CD4-positive, alpha-beta T cell (primary cell): Measurements from ENCODE around the gene VSTM1. TPM values are rescaled to one million over a fixed set of nuclear protein-coding genes. Genes with fewer than 3 reads are reported as not detected.

Experiments used
- ATAC-seq: fragments of 200-7000 bp; cut with Tn5 transposase; one replicate; pipeline ENCODE4 v1.10.0; 2022; ENCODE audit warnings: mild to moderate bottlenecking; ENCODE audit not compliant: poor library complexity
- CTCF ChIA-PET: fragments of 350-600 bp; sonication (Branson Sonifier 250); formaldehyde crosslinking; loops from one replicate; lab custom pipeline; 2021; ENCODE audit warnings: antibody characterized with exemption, inconsistent platforms; lab: Charles Lee
- POLR2A ChIA-PET: fragments of 350-600 bp; sonication (Branson Sonifier 250); formaldehyde crosslinking; loops from one replicate; lab custom pipeline; 2021; ENCODE audit warnings: antibody characterized with exemption, inconsistent platforms; lab: Charles Lee
- DNase-seq, 14 experiments: peaks; one replicate each; pipeline ENCODE4 v3.0.0-alpha.2; 2013 to 2020; ENCODE audit warnings: mixed read lengths in 2 of 14
- H3K27ac ChIP-seq, 2 donors: one replicate each; pipeline versions ENCODE4 v1.5.1 to v1.7.0; 2013; ENCODE audit warnings: low read length in 2 of 2, low read depth in 1 of 2, mild to moderate bottlenecking in 1 of 2
- H3K27me3 ChIP-seq, 2 experiments: 1 replicate in 1 of 2; 2 replicates in 1 of 2; pipeline versions ENCODE4 v1.6.1 to v1.7.0; 2013; ENCODE audit warnings: low read length in 2 of 2, control low read depth in 1 of 2, mild to moderate bottlenecking in 1 of 2, moderate library complexity in 1 of 2; ENCODE audit not compliant: insufficient read depth in 2 of 2, control insufficient read depth in 1 of 2
- H3K36me3 ChIP-seq: one replicate; pipeline ENCODE4 v1.6.1; 2013; ENCODE audit warnings: low read length, control low read depth; ENCODE audit not compliant: insufficient read depth
- H3K4me1 ChIP-seq: one replicate; pipeline ENCODE4 v1.6.1; 2013; ENCODE audit warnings: low read length, control low read depth; ENCODE audit not compliant: insufficient read depth
- H3K4me3 ChIP-seq: one replicate; pipeline ENCODE4 v1.5.1; 2013; ENCODE audit warnings: mild to moderate bottlenecking, low read length, moderate library complexity
- H3K9me3 ChIP-seq, 2 experiments: 1 replicate in 1 of 2; 2 replicates in 1 of 2; pipeline versions ENCODE4 v1.6.1 to v1.7.0; 2013; ENCODE audit warnings: low read length in 2 of 2, mild to moderate bottlenecking in 2 of 2, control low read depth in 1 of 2, moderate library complexity in 1 of 2; ENCODE audit not compliant: control insufficient read depth in 1 of 2, insufficient read depth in 1 of 2
- H3K27ac Mint-ChIP-seq: one replicate; pipeline ENCODE4 v1.8.0; 2020; ENCODE audit warnings: mixed read lengths
- H3K27me3 Mint-ChIP-seq: one replicate; pipeline ENCODE4 v1.8.0; 2021; ENCODE audit warnings: mixed read lengths
- H3K36me3 Mint-ChIP-seq: one replicate; pipeline ENCODE4 v1.8.0; 2021; ENCODE audit warnings: low read depth, mixed read lengths
- H3K4me1 Mint-ChIP-seq: one replicate; pipeline ENCODE4 v1.8.0; 2021; ENCODE audit warnings: low read depth, mixed read lengths
- H3K4me3 Mint-ChIP-seq: one replicate; pipeline ENCODE4 v1.8.0; 2020; ENCODE audit warnings: mild to moderate bottlenecking, mixed read lengths
- H3K9me3 Mint-ChIP-seq: one replicate; pipeline ENCODE4 v1.8.0; 2020; ENCODE audit warnings: mixed read lengths
- CTCF ChIP-seq: fragments of 200-600 bp; IDR thresholded peaks from one replicate; pipeline ENCODE4 v1.8.0; 2022; ENCODE audit warnings: antibody characterized with exemption, mild to moderate bottlenecking
- intact Hi-C, 2 experiments: fragments of 100-400 bp; cut with DNase I in 1 of 2; cut with micrococcal nuclease in 1 of 2; formaldehyde crosslinking; loops; one replicate each; pipeline versions ENCODE4 v1.15.1 to v1.9.0; 2023 to 2025; cut with DNase I, micrococcal nuclease
- total RNA-seq, 174 experiments: library from RNA in 2 of 174; stranded (reverse) in 2 of 174; gene quantifications; one replicate each; pipeline ENCODE4 v1.2.3 and lab custom pipeline; 2021 to 2026

Gene VSTM1
- total RNA-seq, 2 experiments from 2014 or later, result not detected

- Mint-ChIP-seq H3K36me3 (no peaks in the 10 kb centered on the region), H3K27me3 (peaks cover 50% of the 10 kb centered on the region), H3K27ac (no peak overlapping the region), H3K9me3 (no peaks in the 10 kb centered on the region), H3K4me1 (no peaks in the 10 kb centered on the region), H3K4me3 (no peak overlapping the region)
- intact Hi-C loops, result no loop called here
- Histone ChIP-seq H3K36me3 (no peaks in the 10 kb centered on the region), H3K4me3 (no peak overlapping the region), H3K9me3 (peaks cover 0 to 4% of the 10 kb centered on the region in 2 experiments), H3K27ac (no peak overlapping the region), H3K4me1 (no peaks in the 10 kb centered on the region), H3K27me3 (peaks cover 4 to 7% of the 10 kb centered on the region in 2 experiments)
- no peak for TF ChIP-seq CTCF
- POLR2A ChIA-PET, result no interaction called here
- CTCF ChIA-PET, result no interaction called here
- ATAC-seq, result no peak
- DNase-seq, result no peak
These were observed 52.0 kb downstream of the VSTM1 start for GRCh38 chr19:54011507-54012211.

- intact Hi-C loops, result no loop called here
- ATAC-seq (no peak), DNase-seq (no peak)
- Mint-ChIP-seq H3K27me3 (peaks cover 42% of the 10 kb centered on the region), H3K4me1 (no peaks in the 10 kb centered on the region), H3K9me3 (no peaks in the 10 kb centered on the region), H3K27ac (no peak overlapping the region), H3K36me3 (no peaks in the 10 kb centered on the region), H3K4me3 (no peak overlapping the region)
- ChIA-PET CTCF (no interaction called here), POLR2A (no interaction called here)
- Histone ChIP-seq H3K9me3 (peaks cover 0 to 4% of the 10 kb centered on the region in 2 experiments), H3K27me3 (peaks cover 4 to 7% of the 10 kb centered on the region in 2 experiments), H3K4me1 (no peaks in the 10 kb centered on the region), H3K27ac (no peak overlapping the region), H3K36me3 (no peaks in the 10 kb centered on the region), H3K4me3 (no peak overlapping the region)
- no peak for TF ChIP-seq CTCF
These were observed 53.2 kb downstream of the VSTM1 start for GRCh38 chr19:54010474-54010873.

GRCh38 chr19:54009440-54009839, 54.3 kb downstream of the VSTM1 start:
- H3K27ac Mint-ChIP-seq, result no peak overlapping the region
- intact Hi-C loops, result no loop called here
- ChIA-PET POLR2A (no interaction called here), CTCF (no interaction called here)
- no peak overlapping the region for H3K27ac ChIP-seq
- H3K4me3 Mint-ChIP-seq, result no peak overlapping the region
- H3K27me3 ChIP-seq, result peaks cover 4 to 7% of the 10 kb centered on the region in 2 experiments
- DNase-seq (no peak), ATAC-seq (no peak)
- H3K36me3 ChIP-seq, result no peaks in the 10 kb centered on the region
- H3K9me3 Mint-ChIP-seq, result no peaks in the 10 kb centered on the region
- no peaks in the 10 kb centered on the region for H3K4me1 ChIP-seq
- peaks cover 39% of the 10 kb centered on the region for H3K27me3 Mint-ChIP-seq
- no peak overlapping the region for H3K4me3 ChIP-seq
- no peaks in the 10 kb centered on the region for H3K36me3 Mint-ChIP-seq
- H3K4me1 Mint-ChIP-seq, result no peaks in the 10 kb centered on the region
- H3K9me3 ChIP-seq, result peaks cover 0 to 8% of the 10 kb centered on the region in 2 experiments
- no peak for TF ChIP-seq CTCF
